NCI-H748 (cell line): Measurements from ENCODE around the gene SART1.

Experiments
- DNase-seq: peaks from one replicate; lab custom pipeline; 2025; ENCODE audit not compliant: unreplicated experiment; lab: John Stamatoyannopoulos, UW

Gene SART1

GRCh38 chr11:65961267-65962140, at the start of gene SART1:
Gene SART1 (plus strand): TSS chr11:65961734. CDS start chr11:65961781, 47 bp downstream.
- DNase-seq: peak; percentile 98

GRCh38 chr11:65912845-65913244, 48.7 kb upstream of the SART1 start:
- DNase-seq: no peak

GRCh38 chr11:65915101-65915820, 46.3 kb upstream of the SART1 start:
- DNase-seq: no peak

GRCh38 chr11:65915821-65916251, 45.7 kb upstream of the SART1 start:
- DNase-seq: no peak

- DNase-seq: no peak
These were observed 45.1 kb upstream of the SART1 start for GRCh38 chr11:65916391-65916790.

- DNase-seq: no peak
These were observed 44.5 kb upstream of the SART1 start for GRCh38 chr11:65917077-65917433.

GRCh38 chr11:65917434-65918210, 43.9 kb upstream of the SART1 start:
- no peak for DNase-seq

- DNase-seq: peak; percentile 60
These were observed 43.1 kb upstream of the SART1 start, which contains the start of gene C11orf68 for GRCh38 chr11:65918211-65919140. Gene C11orf68 (minus strand): TSS chr11:65919062. CDS start chr11:65919031, 31 bp downstream.

GRCh38 chr11:65919141-65919572, 42.4 kb upstream of the SART1 start, which contains the start of gene DRAP1:
Gene DRAP1 (plus strand): TSS chr11:65919426. CDS start chr11:65919502, 76 bp downstream.
- peak; percentile 98 for DNase-seq

GRCh38 chr11:65919573-65920371, 41.8 kb upstream of the SART1 start:
- DNase-seq: peak; percentile 64

- DNase-seq: no peak
These were observed 41.1 kb upstream of the SART1 start for GRCh38 chr11:65920372-65920802.

GRCh38 chr11:65921033-65921555, 40.4 kb upstream of the SART1 start:
- no peak for DNase-seq

- DNase-seq: no peak
These were observed 39.7 kb upstream of the SART1 start for GRCh38 chr11:65921876-65922275.

- no peak for DNase-seq
These were observed 39.0 kb upstream of the SART1 start for GRCh38 chr11:65922565-65922964.

- DNase-seq: no peak
These were observed 36.1 kb upstream of the SART1 start for GRCh38 chr11:65925397-65925796.

- no peak for DNase-seq
These were observed 33.6 kb upstream of the SART1 start for GRCh38 chr11:65927904-65928397.

GRCh38 chr11:65928667-65929066, 32.9 kb upstream of the SART1 start:
- DNase-seq: no peak

GRCh38 chr11:65931773-65932557, 29.6 kb upstream of the SART1 start:
- no peak for DNase-seq
